Neuronal stem cell (in vitro differentiated cells): ENCODE results near the gene LIN7B.

ENCODE experiments used
- DNase-seq: peaks from one replicate; pipeline ENCODE4 v3.0.0-alpha.2; 2013; ENCODE audit warnings: low spot score
- H2AFZ ChIP-seq: one replicate; pipeline ENCODE4 v1.6.1; 2013; ENCODE audit warnings: mild to moderate bottlenecking, low read length, inconsistent platforms
- H2AK5ac ChIP-seq: 2 replicates; pipeline ENCODE4 v1.6.1; 2013; ENCODE audit warnings: low read depth, mild to moderate bottlenecking, inconsistent platforms, low read length, moderate library complexity, mixed read lengths
- H2BK120ac ChIP-seq: 2 replicates; pipeline ENCODE4 v1.6.1; 2013; ENCODE audit warnings: low read depth, mild to moderate bottlenecking, inconsistent platforms, low read length, moderate library complexity, mixed read lengths
- H2BK12ac ChIP-seq: one replicate; pipeline ENCODE4 v1.6.1; 2013; ENCODE audit warnings: low read length, inconsistent platforms
- H2BK15ac ChIP-seq: 2 replicates; pipeline ENCODE4 v1.6.1; 2013; ENCODE audit warnings: mild to moderate bottlenecking, low read length, inconsistent platforms, mixed read lengths
- H2BK5ac ChIP-seq: one replicate; pipeline ENCODE4 v1.6.1; 2013; ENCODE audit warnings: inconsistent platforms, mild to moderate bottlenecking, low read length, moderate library complexity
- H3K14ac ChIP-seq: one replicate; pipeline ENCODE4 v1.6.1; 2013; ENCODE audit warnings: low read length, inconsistent platforms
- H3K18ac ChIP-seq: 2 replicates; pipeline ENCODE4 v1.6.1; 2013; ENCODE audit warnings: low read length, inconsistent platforms
- H3K23ac ChIP-seq: 2 replicates; pipeline ENCODE4 v1.6.1; 2013; ENCODE audit warnings: low read depth, mild to moderate bottlenecking, mixed read lengths, low read length, inconsistent platforms; ENCODE audit not compliant: poor library complexity
- H3K27ac ChIP-seq: replicated peaks from 3 replicates; pipeline ENCODE4 v1.5.1; 2013; ENCODE audit warnings: low read length, inconsistent platforms
- H3K27me3 ChIP-seq, 3 experiments: 2 replicates each; pipeline ENCODE4 v1.6.1; 2013; ENCODE audit warnings: low read length in 3 of 3, mild to moderate bottlenecking in 2 of 3, inconsistent platforms in 1 of 3, low read depth in 1 of 3, mixed read lengths in 1 of 3, moderate library complexity in 1 of 3; ENCODE audit not compliant: control insufficient read depth in 3 of 3, insufficient read depth in 3 of 3
- H3K36me3 ChIP-seq, 2 donors: replicated peaks in 1 of 2; 2 replicates each; pipeline ENCODE4 v1.6.1; 2013; ENCODE audit warnings: low read length in 2 of 2; ENCODE audit not compliant: control insufficient read depth in 2 of 2, insufficient read depth in 2 of 2
- H3K4ac ChIP-seq: 2 replicates; pipeline ENCODE4 v1.6.1; 2013; ENCODE audit warnings: inconsistent platforms, mild to moderate bottlenecking, low read length, moderate library complexity
- H3K4me1 ChIP-seq, 2 donors: 1 replicate in 1 of 2; 2 replicates in 1 of 2; pipeline ENCODE4 v1.6.1; 2013; ENCODE audit warnings: low read length in 2 of 2, low read depth in 1 of 2; ENCODE audit not compliant: control insufficient read depth in 2 of 2, insufficient read depth in 1 of 2
- H3K4me2 ChIP-seq: one replicate; pipeline ENCODE4 v1.6.1; 2013; ENCODE audit warnings: mild to moderate bottlenecking, low read length, inconsistent platforms; ENCODE audit not compliant: insufficient read depth, poor library complexity, severe bottlenecking
- H3K4me3 ChIP-seq, 2 donors: 2 replicates each; pipeline ENCODE4 v1.5.1; 2013; ENCODE audit warnings: low read length in 2 of 2, mild to moderate bottlenecking in 2 of 2, inconsistent platforms in 1 of 2, moderate library complexity in 1 of 2
- H3K79me1 ChIP-seq: one replicate; pipeline ENCODE4 v1.6.1; 2013; ENCODE audit warnings: low read depth, mild to moderate bottlenecking, inconsistent platforms, low read length, moderate library complexity
- H3K9ac ChIP-seq: one replicate; pipeline ENCODE4 v1.6.1; 2013; ENCODE audit warnings: mild to moderate bottlenecking, low read depth, low read length, inconsistent platforms; ENCODE audit not compliant: poor library complexity
- H3K9me3 ChIP-seq, 2 donors: replicated peaks in 1 of 2; 2 replicates each; pipeline versions ENCODE3 to v1.6.1; 2013; ENCODE audit warnings: low read length in 2 of 2, mild to moderate bottlenecking in 2 of 2, inconsistent platforms in 1 of 2, low read depth in 1 of 2, mixed read lengths in 1 of 2, moderate library complexity in 1 of 2; ENCODE audit not compliant: control insufficient read depth in 2 of 2, insufficient read depth in 1 of 2
- H4K8ac ChIP-seq: one replicate; pipeline ENCODE4 v1.6.1; 2013; ENCODE audit warnings: low read depth, mild to moderate bottlenecking, inconsistent platforms, low read length, moderate library complexity
- H4K91ac ChIP-seq: one replicate; pipeline ENCODE4 v1.6.1; 2013; ENCODE audit warnings: low read length, low read depth, mild to moderate bottlenecking, inconsistent platforms; ENCODE audit not compliant: poor library complexity
- WGBS, 2 donors: extraction: QIAGEN DNeasy Blood & Tissue Kit; methylation state at CpG; one replicate each; pipeline ENCODE4 v1.1.7; 2013; ENCODE audit warnings: missing lambda C conversion rate in 2 of 2, mixed read lengths in 1 of 2; ENCODE audit not compliant: insufficient read length in 2 of 2, insufficient replicate concordance in 1 of 2; ENCODE audit errors: extremely low coverage in 2 of 2; 5-methylcytosine and 5-hydroxymethylcytosine counted together

LIN7B gene

GRCh38 chr19:49161987-49162386 is 47.8 kb downstream of the LIN7B start:
- H3K4ac ChIP-seq: no peak overlapping the region
- H2BK15ac ChIP-seq: no peak overlapping the region
- no CpG with 5 or more reads among the region's 4 CpGs for WGBS, 2 donors
- peaks cover 0 to 36% of the 10 kb centered on the region in 2 donors for H3K36me3 ChIP-seq
- H3K79me1 ChIP-seq: peaks cover 2% of the 10 kb centered on the region
- H4K8ac ChIP-seq: no peak overlapping the region
- no peak for DNase-seq
- H3K14ac ChIP-seq: no peak overlapping the region
- peaks cover 0 to 8% (median 0%) of the 10 kb centered on the region in 3 experiments for H3K27me3 ChIP-seq
- no peak overlapping the region for H2AFZ ChIP-seq
- no peak overlapping the region for H3K4me2 ChIP-seq
- no peak overlapping the region for H3K4me3 ChIP-seq
- H2BK120ac ChIP-seq: no peak overlapping the region
- H3K9ac ChIP-seq: no peak overlapping the region
- H3K9me3 ChIP-seq: no peaks in the 10 kb centered on the region
- H3K27ac ChIP-seq: no peak overlapping the region
- no peak overlapping the region for H2BK12ac ChIP-seq
- H2AK5ac ChIP-seq: no peak overlapping the region
- no peak overlapping the region for H3K18ac ChIP-seq
- peaks cover 3 to 13% of the 10 kb centered on the region in 2 donors for H3K4me1 ChIP-seq
- H4K91ac ChIP-seq: no peak overlapping the region
- H3K23ac ChIP-seq: no peak overlapping the region
- no peak overlapping the region for H2BK5ac ChIP-seq

GRCh38 chr19:49165111-49165750 is 51.1 kb downstream of the LIN7B start:
- Histone ChIP-seq H4K91ac (no peak overlapping the region), H3K4me1 (peaks cover 0 to 7% of the 10 kb centered on the region in 2 donors), H3K79me1 (peaks cover 2% of the 10 kb centered on the region), H3K23ac (peak overlapping the region; percentile 69), H3K9me3 (no peaks in the 10 kb centered on the region), H3K4me3 (no peak overlapping the region), H3K27ac (no peak overlapping the region), H3K18ac (peak overlapping the region; percentile 92), H2AK5ac (peak overlapping the region; percentile 47), H2BK12ac (no peak overlapping the region), H3K4ac (no peak overlapping the region), H3K4me2 (peak overlapping the region; percentile 71), H2AFZ (no peak overlapping the region), H2BK15ac (peak overlapping the region; percentile 54), H4K8ac (peak overlapping the region; percentile 94), H2BK5ac (peak overlapping the region; percentile 70), H3K27me3 (peaks cover 0 to 3% (median 0%) of the 10 kb centered on the region in 3 experiments), H3K36me3 (peaks cover 0 to 52% of the 10 kb centered on the region in 2 donors), H3K9ac (peak overlapping the region; percentile 85), H2BK120ac (no peak overlapping the region), H3K14ac (peak overlapping the region; percentile 97)
- no peak for DNase-seq
- WGBS, 2 donors: no CpG with 5 or more reads among the region's 24 CpGs

GRCh38 chr19:49165865-49166301 is 51.7 kb downstream of the LIN7B start:
- H3K27ac ChIP-seq: no peak overlapping the region
- WGBS, 2 donors: no CpG with 5 or more reads among the region's 30 CpGs
- peak overlapping the region in 1 of 2 donors; percentile 65 for H3K4me3 ChIP-seq
- H3K9ac ChIP-seq: peak overlapping the region; percentile 85
- peak overlapping the region; percentile 47 for H2AK5ac ChIP-seq
- H3K14ac ChIP-seq: peak overlapping the region; percentile 97
- peaks cover 0 to 7% of the 10 kb centered on the region in 2 donors for H3K4me1 ChIP-seq
- H3K4me2 ChIP-seq: peak overlapping the region; percentile 71
- H3K36me3 ChIP-seq: peaks cover 0 to 55% of the 10 kb centered on the region in 2 donors
- no peaks in the 10 kb centered on the region for H3K79me1 ChIP-seq
- H3K27me3 ChIP-seq: peaks cover 0 to 3% (median 0%) of the 10 kb centered on the region in 3 experiments
- H2AFZ ChIP-seq: no peak overlapping the region
- H2BK120ac ChIP-seq: no peak overlapping the region
- DNase-seq: no peak
- no peak overlapping the region for H3K4ac ChIP-seq
- H3K18ac ChIP-seq: peak overlapping the region; percentile 92
- H2BK12ac ChIP-seq: no peak overlapping the region
- peak overlapping the region; percentile 54 for H2BK15ac ChIP-seq
- H3K23ac ChIP-seq: peak overlapping the region; percentile 69
- H4K91ac ChIP-seq: no peak overlapping the region
- H3K9me3 ChIP-seq: no peaks in the 10 kb centered on the region
- peak overlapping the region; percentile 70 for H2BK5ac ChIP-seq
- peak overlapping the region; percentile 94 for H4K8ac ChIP-seq

- no peak overlapping the region for H3K4me2 ChIP-seq
- H3K18ac ChIP-seq: no peak overlapping the region
- H3K4me1 ChIP-seq: peaks cover 0 to 7% of the 10 kb centered on the region in 2 donors
- no peak overlapping the region for H3K4ac ChIP-seq
- peaks cover 0 to 68% of the 10 kb centered on the region in 2 donors for H3K36me3 ChIP-seq
- no peak overlapping the region for H2BK12ac ChIP-seq
- H2BK15ac ChIP-seq: no peak overlapping the region
- no peak for DNase-seq
- H2BK120ac ChIP-seq: no peak overlapping the region
- H3K23ac ChIP-seq: peak overlapping the region; percentile 89
- no peak overlapping the region for H3K14ac ChIP-seq
- whole genome bisulfite sequencing, 2 donors: no CpG with 5 or more reads among the region's 25 CpGs
- no peaks in the 10 kb centered on the region for H3K9me3 ChIP-seq
- no peaks in the 10 kb centered on the region for H3K79me1 ChIP-seq
- no peak overlapping the region for H2AFZ ChIP-seq
- H3K9ac ChIP-seq: no peak overlapping the region
- H3K4me3 ChIP-seq: no peak overlapping the region
- peaks cover 0 to 3% (median 0%) of the 10 kb centered on the region in 3 experiments for H3K27me3 ChIP-seq
- no peak overlapping the region for H4K91ac ChIP-seq
- H2BK5ac ChIP-seq: no peak overlapping the region
- H2AK5ac ChIP-seq: peak overlapping the region; percentile 61
- no peak overlapping the region for H4K8ac ChIP-seq
- H3K27ac ChIP-seq: no peak overlapping the region
These were observed 53.8 kb downstream of the LIN7B start for GRCh38 chr19:49167857-49168409.
